DMS79 (cell line): ENCODE results near the gene EFCAB14.
"Not testable (repeated sequence)": the region's sequence is repeated elsewhere in the genome, so short reads cannot be mapped to it uniquely, and the experiment has no call there.

ENCODE experiments used
- DNase-seq: peaks from one replicate; lab custom pipeline; 2025; lab: John Stamatoyannopoulos, UW

The EFCAB14 gene

DNA sequence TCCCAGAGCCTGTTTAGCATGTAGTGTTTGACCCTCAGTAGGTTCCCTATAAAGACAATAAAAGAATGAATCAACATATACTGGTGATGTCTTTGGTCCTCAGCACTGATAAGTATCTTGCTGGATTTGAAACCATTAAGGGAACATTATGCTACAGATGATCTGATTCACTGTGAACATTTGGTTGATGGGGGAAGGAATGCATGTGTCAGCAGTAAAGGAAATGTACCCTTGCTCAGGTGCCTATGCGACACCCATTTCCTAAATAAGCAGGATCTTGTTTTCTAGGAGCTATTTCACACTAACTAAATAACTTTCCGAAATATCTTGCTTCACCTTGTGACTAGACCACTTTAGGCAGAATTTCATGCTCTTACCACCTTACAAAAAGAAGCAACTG lies 34.2 kb downstream of the EFCAB14 start:
- no peak for DNase-seq

DNA sequence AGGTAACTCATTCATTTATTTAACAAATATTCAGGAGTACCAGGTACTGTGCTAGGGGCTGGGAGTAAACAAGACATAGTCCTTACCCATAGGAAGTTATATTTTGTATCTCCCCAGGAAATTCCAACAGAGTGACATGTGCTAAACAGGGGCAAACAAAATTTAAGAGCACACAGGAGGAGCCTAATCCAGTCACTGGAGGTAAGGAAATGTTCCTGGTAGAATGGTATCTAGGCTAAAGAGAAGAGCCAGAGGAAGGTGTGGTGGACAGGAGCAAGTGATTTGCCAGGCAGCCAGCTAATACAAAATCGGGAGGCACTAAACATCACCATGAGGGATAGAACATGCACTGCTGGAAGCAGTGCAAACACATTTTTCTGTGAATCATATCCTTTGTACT lies 36.9 kb downstream of the EFCAB14 start:
- no peak for DNase-seq

DNA sequence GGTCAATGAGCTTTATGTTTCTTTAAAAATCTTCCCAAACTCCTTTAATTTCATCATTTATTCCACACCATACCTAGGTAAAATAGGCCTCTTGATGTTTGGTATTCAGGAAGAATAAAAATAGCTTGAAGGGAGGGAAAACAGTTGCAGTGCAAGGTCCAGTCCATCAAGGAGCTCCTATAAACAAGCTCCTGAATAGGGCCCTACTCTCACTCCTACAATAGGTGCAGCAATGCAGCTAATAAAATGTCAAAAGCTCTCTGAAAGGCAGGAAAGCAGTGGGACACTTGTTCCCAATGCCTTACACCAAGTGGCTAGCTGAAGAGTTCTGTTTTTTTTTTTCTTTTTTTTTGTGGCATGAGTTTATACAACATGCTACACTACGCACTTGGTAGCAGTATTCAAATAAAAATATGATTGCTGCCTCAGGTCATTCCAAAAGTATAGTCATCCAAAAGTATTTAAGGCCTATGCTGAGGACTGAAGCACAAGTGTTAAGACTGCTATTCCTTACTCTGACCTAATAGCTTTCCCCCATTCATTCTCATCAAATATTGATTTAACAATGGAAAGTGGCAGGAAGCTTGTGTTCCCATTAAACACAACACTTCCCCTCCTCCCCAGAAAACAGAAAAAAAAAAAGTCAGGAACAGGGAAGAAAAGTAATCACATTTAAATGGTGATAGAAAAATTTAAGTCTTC lies 37.4 kb downstream of the EFCAB14 start:
- no peak for DNase-seq

DNA sequence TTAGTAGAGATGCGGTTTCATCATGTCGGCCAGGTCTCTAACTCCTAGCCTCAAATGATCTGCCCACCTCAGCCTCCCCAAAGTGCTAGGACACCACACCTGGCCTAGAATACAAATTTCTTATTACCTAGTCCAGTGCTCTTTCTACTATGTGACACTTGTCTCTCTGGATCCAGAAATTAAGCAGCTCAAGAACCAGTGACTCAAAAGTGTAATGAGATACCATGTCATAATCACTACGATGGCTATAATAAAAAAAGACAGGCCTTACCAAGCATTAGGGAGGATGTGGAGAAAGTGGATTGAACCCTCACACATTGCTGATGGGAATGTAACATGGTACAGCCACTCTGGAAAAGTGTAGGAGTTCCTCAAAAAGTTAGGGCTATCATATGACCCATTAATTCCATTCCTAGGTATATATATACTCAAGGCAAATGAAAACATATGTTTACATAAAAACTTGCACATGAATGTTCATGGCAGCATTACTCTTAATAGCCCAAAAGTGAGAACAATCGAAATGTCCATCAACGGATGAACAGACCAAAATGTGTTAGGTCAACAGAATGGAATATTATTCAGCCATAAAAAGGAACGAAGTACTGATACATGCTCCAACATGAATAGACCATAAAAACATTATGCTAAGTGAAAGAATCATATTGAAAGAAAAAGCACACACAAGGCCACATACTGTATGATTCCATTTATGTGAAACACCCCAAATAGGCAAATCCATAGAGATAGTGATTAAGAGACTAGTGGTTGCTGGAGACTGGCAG lies 38.9 kb downstream of the EFCAB14 start:
- DNase-seq = no peak

DNA sequence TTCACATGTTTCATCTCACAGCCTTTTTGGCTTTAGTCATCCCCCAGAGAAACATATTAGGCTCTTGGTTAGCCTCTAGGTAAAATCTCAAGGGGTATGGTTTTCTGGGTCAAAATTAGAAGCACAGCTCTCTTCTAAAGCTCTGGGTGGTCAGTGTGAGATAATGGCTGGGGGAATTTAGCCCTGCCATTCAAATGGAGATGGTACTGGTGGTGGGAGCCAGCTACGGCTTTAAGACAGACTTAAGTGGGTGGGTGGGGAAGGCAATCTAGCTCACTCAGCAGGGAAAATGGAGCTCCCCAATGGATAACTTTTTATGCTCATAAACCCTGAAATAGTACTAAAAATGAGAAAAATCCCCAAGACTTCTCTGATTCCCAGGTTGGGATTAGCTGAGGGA lies 41.6 kb downstream of the EFCAB14 start:
- no peak for DNase-seq

DNA sequence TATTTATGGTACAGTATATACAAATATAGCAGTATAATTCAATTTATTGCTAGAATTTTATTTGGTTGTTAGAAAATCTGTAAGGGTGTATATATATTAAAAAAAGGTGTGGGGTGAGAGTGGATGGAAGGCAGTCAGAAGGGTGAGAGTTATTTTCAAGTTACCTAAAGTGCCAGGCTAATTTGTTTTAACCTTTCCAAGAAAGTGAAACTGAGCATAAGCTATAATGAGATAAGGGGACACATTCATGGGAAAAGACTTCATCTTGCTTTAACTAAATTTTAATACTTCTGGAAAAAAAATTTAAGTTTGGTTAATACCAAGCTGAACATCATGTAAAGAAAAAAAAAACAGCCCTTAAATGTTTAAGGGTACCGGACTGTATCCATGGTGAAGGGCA lies 42.4 kb downstream of the EFCAB14 start:
- DNase-seq = no peak

DNA sequence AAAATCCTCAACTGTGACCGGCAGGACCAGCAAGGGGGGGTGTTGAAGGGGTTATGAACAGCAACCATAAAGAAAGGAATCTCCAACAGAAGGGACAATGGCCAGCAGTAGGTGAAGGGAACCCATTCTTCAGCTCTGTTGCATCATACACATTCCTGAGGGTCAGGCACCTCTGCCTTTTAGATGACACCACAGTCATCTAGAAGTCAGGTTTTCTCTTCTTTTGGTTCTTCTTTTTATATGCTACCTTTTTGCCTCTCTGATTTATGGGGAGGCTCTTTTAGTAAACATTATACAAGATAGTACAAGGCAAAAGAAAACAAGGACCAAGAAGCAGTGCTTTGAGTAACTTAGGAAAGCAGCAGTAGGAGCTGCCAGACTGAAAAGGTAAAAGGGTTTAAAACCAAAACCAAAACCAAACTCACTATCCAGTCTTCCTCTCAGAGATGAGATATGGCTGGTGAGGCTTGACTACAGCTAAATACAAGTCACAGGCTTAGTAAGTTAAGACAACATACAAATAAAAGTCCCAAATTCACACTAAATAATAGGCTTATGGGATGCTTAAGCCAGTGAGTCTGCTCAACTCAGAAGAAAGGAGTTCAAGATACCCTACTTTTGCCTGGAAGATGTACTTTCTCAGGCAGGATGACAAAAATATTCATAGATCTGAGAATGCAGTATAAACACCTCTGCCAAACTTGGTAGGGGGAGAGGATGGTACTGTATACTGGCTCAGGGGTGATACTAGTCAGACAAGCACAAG lies 43.2 kb downstream of the EFCAB14 start:
- no peak for DNase-seq

DNA sequence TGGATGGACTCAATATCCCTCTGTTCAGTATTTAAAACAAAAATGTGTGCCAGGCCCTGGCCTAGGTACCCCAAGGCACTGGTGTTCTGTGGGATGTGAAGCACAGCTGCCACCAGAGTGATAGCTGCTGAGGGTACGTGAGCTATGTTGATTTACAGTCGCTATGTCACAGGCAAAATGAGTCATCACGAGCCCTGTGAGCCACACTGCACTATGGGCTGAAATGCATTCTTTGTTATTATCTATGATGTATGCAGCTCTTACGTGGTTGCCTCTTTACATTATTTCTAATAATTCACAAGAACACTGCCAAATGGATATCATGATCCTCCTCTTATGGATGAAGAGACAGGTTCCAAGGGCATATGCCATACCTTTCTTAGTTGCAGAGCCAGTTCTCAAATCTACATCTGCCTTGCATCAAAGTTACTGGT lies 45.1 kb downstream of the EFCAB14 start:
- no peak for DNase-seq

DNA sequence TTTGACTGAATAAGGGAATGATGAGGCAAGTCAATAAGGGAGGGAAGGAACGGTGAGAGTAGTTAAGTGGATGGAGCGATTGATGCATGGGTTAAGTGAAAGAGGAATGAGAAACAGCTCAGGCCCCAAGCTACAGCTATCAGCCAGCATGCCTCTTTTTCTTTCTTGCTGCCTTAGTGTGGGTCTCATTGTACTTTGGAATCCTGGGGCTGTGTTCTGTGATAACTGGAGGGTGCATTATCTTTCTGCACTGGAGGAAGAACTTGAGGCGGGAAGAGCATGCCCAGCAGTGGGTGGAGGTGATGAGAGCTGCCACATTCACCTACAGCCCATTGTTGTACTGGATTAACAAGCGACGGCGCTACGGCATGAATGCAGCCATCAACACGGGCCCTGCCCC lies 46.2 kb downstream of the EFCAB14 start:
- no peak for DNase-seq

DNA sequence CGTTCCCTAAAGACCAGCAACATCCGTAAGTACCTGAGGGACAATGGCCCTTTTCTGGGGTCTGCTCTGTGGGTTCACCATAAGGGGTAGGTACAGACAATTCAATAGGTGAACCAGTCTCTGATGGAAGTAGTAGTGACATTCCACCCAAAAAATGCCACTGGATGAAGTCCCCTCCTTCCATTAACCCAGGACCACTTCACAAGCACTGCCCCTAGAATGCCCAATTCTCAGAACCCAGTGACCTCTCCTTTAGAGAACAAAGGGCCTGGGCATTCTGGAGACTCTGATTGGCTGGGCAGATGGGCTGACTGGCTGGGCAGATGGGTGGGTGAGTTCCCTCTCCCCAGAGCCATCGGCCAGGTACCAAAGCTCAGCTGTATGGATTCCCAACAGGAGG lies 47.4 kb downstream of the EFCAB14 start, which contains the start of gene TEX38:
TEX38 (plus strand) TSS at position 301 of the 400 bp plus-strand sequence; CDS start at position 382, 81 bp downstream.
- DNase-seq = no peak

DNA sequence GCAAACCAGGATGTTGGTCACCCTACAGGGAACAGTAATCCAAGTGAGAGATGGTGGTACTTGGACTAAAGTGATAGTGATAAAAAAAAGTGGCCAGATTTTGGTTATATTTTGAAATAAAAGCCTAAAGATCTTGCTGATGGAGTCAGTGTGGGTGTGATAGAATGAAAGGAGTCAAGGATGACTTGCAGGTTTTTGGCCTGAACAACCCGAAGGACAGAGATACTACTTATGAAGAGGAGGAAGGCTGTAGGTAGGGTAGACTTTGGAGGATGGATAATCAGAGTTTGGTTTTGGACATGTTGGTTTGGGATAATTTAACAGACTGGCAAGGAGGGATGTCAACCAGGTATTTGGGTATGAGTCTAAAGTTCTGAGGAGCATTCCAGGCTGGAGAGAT lies 48.8 kb downstream of the EFCAB14 start:
- no peak for DNase-seq

DNA sequence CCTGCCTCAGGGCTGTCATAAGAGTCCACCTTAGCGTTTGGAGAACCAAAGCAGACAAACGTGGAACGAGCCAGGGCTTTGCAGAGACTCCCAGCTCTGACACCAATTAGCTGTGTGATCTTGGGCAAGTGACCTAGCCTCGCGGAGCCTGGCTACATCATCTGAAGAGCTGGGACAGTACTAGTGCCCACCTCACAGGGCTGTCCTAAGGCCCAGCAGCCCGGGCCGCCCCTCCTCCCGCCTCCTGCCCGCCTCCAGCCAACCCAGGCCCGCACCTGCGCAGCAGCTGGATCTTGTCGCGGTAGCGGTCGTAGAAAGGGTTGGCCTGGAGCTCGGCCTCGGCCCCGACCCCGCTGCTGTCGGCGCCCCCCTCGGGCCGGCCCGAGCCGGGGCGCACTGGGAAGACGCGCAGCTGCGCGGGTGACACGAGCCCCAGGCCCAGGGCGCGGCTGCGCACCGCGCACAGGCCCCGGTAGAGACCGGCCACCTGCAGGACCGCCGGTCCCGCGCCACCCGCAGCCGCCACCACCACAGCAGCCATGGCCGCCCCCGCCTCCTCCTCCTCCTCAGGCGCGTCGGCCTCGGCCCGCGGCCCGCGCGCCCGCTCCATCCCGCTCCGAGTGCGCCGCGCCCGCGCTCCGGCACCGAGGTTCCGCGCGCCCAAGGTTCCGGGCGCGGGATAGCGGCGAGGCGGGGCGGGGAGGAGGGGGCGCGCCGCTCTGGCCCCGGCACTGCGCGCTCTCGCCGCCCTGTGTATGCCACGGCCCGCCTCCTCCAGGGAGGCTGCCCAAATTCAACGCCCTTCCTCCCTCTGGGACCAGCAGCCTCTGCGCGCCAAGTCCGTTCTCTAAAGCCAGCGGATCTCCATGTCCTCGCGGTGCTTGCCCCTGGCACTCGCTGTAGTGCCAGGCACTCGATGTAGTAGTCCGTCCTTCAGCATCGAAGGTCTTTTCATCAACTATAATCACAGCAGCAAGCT lies 50.8 kb downstream of the EFCAB14 start, which contains the start of gene ATPAF1:
ATPAF1 (minus strand) TSS at position 583 of the 979 bp plus-strand sequence; CDS start at position 541, 42 bp downstream.
- DNase-seq = peak; percentile 47

DNA sequence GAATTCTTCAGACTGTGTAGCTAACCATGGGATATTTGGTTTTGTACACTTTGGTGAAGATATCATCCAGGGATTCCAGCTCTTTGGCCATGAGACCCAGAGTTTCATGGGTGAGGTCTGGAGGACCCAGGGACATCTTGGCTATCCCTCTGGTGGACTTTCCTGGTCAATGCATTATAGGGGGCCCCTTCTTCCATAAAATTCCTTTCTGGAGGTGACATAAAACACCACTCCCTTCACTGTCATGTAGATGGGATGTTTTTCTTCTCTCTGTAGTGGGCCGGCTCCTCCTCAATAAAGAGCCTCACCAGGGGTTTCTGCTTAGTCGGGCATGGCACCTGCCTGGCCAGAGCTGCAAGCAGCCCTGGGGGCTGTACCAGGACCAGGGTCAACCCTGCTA lies 52.9 kb downstream of the EFCAB14 start:
- no peak for DNase-seq

DNA sequence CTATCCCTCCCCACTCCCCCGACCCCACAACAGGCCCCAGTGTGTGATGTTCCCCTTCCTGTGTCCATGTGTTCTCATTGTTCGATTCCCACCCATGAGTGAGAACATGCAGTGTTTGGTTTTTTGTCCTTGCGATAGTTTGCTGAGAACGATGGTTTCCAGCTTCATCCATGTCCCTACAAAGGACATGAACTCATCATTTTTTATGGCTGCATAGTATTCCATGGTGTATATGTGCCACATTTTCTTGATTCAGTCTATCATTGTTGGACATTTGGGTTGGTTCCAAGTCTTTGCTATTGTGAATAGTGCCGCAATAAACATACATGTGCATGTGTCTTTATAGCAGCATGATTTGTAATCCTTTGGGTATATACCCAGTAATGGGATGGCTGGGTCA lies 56.0 kb downstream of the EFCAB14 start:
- not testable (repeated sequence) for DNase-seq

DNA sequence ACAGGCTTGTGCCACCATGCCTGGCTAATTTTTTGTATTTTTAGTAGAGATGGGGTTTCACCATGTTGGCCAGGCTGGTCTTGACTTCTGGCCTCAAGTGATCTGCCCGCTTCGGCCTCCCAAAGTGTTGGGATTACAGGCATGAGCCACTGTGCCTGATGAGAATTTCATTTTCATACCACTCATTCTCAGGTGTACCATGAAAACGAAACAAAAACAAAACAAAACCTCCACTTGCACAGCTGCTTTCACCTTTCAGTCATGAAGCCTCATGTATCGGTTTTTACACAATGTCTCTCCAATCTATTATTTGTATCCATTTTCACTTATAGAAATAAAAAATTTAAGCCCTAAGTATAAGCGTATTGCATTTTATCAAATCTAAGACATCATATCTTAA lies 58.8 kb downstream of the EFCAB14 start:
- not testable (repeated sequence) for DNase-seq

DNA sequence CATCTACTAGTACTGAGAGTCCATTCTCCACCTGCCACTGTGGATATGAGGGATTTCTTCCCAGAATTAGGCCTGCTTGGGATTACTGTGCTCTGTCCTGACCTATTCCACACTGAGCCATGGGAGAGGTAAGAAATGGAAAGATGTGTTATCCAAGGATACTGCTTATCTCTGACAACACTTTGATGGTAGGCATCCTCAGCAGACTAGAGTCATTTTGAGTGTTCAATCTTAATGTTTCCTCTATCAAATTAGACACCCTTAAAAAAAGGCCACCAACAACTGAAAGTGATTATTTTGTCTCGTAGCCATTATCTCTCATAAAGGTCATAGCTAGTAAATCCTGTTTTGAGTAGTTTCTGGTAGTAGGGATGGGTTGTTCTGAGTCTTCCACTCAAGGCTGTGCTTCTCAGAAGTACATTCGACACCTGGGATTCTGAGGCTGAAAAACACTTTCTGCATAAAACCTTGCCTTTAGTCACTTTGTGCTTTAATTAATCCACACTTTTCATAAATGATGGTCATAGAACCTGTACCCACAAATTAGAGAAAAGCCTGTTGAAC lies 59.5 kb downstream of the EFCAB14 start:
- DNase-seq = no peak

DNA sequence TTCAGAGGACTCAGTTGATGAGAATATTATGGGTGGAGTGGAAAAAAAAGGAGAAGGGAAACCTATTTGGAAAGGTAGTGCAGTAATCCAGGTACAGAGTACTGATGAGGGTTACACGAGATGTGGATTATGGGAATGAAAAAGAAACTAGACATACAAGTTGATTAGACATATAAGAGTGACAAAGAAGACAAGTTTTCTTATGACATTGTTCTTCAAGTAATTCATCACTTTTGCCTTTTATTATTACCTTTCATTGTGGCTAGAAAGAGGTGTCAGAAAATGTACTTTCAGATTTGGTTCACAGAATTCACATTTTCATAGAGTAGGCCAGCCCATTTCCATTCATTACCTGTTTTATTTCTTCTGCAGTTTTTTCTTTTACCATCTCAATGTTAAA lies 61.1 kb downstream of the EFCAB14 start:
- DNase-seq = no peak

DNA sequence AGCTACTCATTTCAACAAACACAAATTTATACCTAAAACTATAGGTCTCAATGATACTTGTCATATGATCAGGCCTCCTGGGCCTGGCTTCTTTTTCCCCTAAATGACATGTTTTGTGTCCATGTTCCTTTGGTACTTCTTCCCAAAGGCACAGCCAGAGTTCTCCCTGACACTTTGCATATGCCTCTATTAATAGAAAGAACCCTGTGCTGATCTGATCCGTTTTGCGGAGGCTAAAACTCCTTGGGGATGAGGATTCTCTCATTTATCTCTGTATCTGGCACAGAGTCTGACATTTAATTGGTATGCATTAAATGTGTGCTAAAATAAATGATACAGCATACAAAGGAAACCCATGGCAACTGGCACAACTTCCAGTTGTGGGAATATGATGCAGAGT lies 62.3 kb downstream of the EFCAB14 start:
- DNase-seq = no peak

DNA sequence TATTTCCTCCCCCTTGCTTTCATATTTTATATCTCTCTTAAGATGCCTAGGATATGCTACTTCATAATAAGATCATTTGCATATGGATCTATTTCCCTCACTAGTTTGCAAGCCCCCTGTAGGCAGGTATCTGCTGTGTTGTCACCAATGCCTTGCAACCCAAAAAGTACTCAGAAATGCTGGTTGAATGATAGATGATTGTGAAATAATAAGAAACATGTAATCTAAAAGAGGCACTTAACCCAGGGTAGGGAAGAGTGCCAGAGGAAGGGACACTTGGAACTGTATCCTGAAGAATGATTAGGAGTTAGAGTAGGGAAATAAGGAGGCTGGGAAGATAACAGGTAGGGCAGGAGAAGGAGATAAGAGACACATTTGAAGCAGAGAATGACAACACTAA lies 63.1 kb downstream of the EFCAB14 start:
- no peak for DNase-seq

DNA sequence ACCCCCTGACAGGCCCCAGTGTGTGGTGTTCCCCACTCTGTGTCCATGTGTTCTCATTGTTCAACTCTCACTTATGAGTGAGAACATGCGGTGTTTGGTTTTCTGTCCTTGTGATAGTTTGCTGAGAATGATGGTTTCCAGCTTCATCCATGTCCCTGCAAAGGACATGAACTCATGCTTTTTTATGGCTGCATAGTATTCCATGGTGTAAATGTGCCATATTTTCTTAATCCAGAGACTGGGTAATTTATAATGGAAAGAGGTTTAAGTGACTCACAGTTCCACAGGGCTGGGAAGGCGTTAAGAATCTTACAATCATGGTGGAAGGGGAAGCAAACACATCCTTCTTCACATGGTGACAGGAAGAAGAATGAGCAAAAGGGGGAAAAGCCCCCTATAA lies 64.2 kb downstream of the EFCAB14 start:
- DNase-seq = not testable (repeated sequence)

DNA sequence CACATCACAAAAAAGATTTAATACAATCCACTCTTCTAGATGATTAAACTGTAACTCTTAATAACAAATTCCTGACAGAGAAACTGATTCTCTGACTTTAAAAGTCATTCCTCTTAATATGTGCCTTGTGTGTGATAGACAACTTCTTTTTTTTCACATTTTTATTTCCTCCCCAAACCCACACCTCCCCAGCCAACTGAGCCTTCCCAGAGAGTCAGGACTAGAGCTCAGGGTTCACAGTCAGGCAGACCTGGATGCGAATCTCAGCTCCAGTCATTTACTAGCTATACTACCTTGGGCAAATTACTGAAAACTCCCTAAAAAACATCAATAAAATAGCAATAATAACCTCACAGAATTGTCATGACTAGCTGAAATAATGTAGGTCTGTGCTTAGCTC lies 64.9 kb downstream of the EFCAB14 start:
- no peak for DNase-seq
